ENCODE data around the gene CT45A6. TPM values are rescaled to one million over a fixed set of nuclear protein-coding genes. Genes with fewer than 3 reads are reported as not detected.
"Not testable (repeated sequence)": the region's sequence is repeated elsewhere in the genome, so short reads cannot be mapped to it uniquely, and the experiment has no call there.

The CT45A6 gene, protein sequence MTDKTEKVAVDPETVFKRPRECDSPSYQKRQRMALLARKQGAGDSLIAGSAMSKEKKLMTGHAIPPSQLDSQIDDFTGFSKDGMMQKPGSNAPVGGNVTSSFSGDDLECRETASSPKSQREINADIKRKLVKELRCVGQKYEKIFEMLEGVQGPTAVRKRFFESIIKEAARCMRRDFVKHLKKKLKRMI
- not detected in 2 replicates for total RNA-seq (2014; rRNA removed; shearing (Covaris generic))

DNA sequence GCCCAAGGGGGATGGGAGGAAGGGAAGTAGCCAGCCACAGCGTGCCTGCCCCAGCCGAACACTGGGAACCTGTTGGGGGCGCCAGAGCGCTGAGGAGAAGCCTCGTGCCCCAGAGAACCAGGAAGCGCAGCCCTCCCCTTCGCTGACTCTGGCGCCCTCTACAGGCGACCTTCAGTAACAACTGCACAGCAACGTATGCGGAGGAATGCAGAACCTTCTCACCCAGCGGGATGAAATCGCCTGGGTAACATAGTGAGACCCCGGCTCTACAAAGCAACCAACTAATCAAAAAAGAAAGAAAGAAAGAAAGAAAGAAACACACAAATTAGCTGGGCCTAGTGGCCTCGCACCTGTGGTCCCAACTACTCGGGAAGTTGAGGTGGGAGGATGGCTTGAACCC is at the start of gene CT45A6:
Gene CT45A6 (minus strand): TSS at position 101 of the 400 bp plus-strand sequence. CDS start 3,794 bp downstream, outside the sequence.
- DNase-seq (ENCODE audit: low spot score) = not testable (repeated sequence)

DNA sequence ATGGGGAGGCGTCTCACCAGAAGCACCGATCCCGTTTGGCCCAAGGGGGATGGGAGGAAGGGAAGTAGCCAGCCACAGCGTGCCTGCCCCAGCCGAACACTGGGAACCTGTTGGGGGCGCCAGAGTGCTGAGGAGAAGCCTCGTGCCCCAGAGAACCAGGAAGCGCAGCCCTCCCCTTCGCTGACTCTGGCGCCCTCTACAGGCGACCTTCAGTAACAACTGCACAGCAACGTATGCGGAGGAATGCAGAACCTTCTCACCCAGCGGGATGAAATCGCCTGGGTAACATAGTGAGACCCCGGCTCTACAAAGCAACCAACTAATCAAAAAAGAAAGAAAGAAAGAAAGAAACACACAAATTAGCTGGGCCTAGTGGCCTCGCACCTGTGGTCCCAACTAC is 34.6 kb upstream of the CT45A6 start, which contains the start of gene CT45A7:
Gene CT45A7 (minus strand): TSS at position 101 of the 400 bp plus-strand sequence. CDS start 3,747 bp downstream, outside the sequence.
- not testable (repeated sequence) for DNase-seq (ENCODE audit: low spot score)

- not testable (repeated sequence) for DNase-seq (ENCODE audit: low spot score)
These were observed 17.3 kb upstream of the CT45A6 start, which contains the start of gene CT45A2 for GRCh38 chrX:135819912-135820311. CT45A2 (minus strand) TSS chrX:135820012; CDS start chrX:135816265, 3,747 bp downstream.

GRCh38 chrX:135785403-135785802 is 17.2 kb downstream of the CT45A6 start, which contains the start of gene CT45A5:
CT45A5 (minus strand) TSS chrX:135785503; CDS start chrX:135781729, 3,774 bp downstream.
- not testable (repeated sequence) for DNase-seq (ENCODE audit: low spot score)

DNA sequence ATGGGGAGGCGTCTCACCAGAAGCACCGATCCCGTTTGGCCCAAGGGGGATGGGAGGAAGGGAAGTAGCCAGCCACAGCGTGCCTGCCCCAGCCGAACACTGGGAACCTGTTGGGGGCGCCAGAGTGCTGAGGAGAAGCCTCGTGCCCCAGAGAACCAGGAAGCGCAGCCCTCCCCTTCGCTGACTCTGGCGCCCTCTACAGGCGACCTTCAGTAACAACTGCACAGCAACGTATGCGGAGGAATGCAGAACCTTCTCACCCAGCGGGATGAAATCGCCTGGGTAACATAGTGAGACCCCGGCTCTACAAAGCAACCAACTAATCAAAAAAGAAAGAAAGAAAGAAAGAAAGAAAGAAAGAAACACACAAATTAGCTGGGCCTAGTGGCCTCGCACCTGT is 34.5 kb downstream of the CT45A6 start, which contains the start of gene CT45A3:
Gene CT45A3 (minus strand): TSS at position 101 of the 400 bp plus-strand sequence. CDS start 3,747 bp downstream, outside the sequence.
- not testable (repeated sequence) for DNase-seq (ENCODE audit: low spot score)

DNA sequence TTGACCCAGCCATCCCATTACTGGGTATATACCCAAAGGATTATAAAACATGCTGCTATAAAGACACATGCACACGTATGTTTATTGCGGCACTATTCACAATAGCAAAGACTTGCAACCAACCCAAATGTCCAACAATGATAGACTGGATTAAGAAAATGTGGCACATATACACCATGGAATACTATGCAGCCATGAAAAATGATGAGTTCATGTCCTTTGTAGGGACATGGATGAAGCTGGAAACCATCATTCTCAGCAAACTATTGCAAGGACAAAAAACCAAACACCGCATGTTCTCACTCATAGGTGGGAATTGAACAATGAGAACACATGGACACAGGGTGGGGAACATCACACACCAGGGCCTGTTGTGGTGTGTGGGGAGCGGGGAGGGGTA is 57.8 kb downstream of the CT45A6 start:
- DNase-seq (ENCODE audit: low spot score) = not testable (repeated sequence)

Other genes with a start within 250 kb of the CT45A6 start
- gene CT45A1, start 89.1 kb downstream of the CT45A6 start, total RNA-seq (2014; rRNA removed; shearing (Covaris generic)) = not detected in 2 replicates
- not detected in 2 replicates for gene CT45A3, start 34.6 kb downstream of the CT45A6 start, total RNA-seq (2014; rRNA removed; shearing (Covaris generic))
- gene CT45A5, start 17.3 kb downstream of the CT45A6 start, total RNA-seq (2014; rRNA removed; shearing (Covaris generic)) = 0.50 TPM in 1 of 2 replicates, not detected in the other
- gene CT45A2, start 17.2 kb upstream of the CT45A6 start, total RNA-seq (2014; rRNA removed; shearing (Covaris generic)) = not detected in 2 replicates
- gene CT45A7, start 34.5 kb upstream of the CT45A6 start, total RNA-seq (2014; rRNA removed; shearing (Covaris generic)) = not detected in 2 replicates
- gene CT45A8, start 51.8 kb upstream of the CT45A6 start, total RNA-seq (2014; rRNA removed; shearing (Covaris generic)) = not detected in 2 replicates
- gene CT45A9, start 69.0 kb upstream of the CT45A6 start, total RNA-seq (2014; rRNA removed; shearing (Covaris generic)) = not detected in 2 replicates
- 0.43 TPM in 1 of 2 replicates, not detected in the other for gene CT45A10, start 90.7 kb upstream of the CT45A6 start, total RNA-seq (2014; rRNA removed; shearing (Covaris generic))
- gene SAGE1, start 90.9 kb upstream of the CT45A6 start, total RNA-seq (2014; rRNA removed; shearing (Covaris generic)) = not detected in 2 replicates
- gene MMGT1, start 171.2 kb upstream of the CT45A6 start, total RNA-seq (2014; rRNA removed; shearing (Covaris generic)) = 24.9 and 32.4 TPM in 2 replicates
- gene SLC9A6, start 182.6 kb upstream of the CT45A6 start, total RNA-seq (2014; rRNA removed; shearing (Covaris generic)) = 19.9 and 22.4 TPM in 2 replicates